ENCODE results near the gene HSPA4.

GRCh38 chr5:133122711-133123110 is 70.9 kb downstream of the HSPA4 start:
- TF ChIP-seq CTCF (IDR thresholded peaks at IDR 0.05) (no peak), POLR2A (IDR thresholded peaks at IDR 0.05) (no peak)

All from adrenal gland (tissue), 5 donors.